COR-L47 (cell line): ENCODE results near the gene POMC.
"Not testable (repeated sequence)": the region's sequence is repeated elsewhere in the genome, so short reads cannot be mapped to it uniquely, and the experiment has no call there.

Experiments
- DNase-seq: peaks from one replicate; lab custom pipeline; 2025; lab: John Stamatoyannopoulos, UW

Gene POMC

DNA sequence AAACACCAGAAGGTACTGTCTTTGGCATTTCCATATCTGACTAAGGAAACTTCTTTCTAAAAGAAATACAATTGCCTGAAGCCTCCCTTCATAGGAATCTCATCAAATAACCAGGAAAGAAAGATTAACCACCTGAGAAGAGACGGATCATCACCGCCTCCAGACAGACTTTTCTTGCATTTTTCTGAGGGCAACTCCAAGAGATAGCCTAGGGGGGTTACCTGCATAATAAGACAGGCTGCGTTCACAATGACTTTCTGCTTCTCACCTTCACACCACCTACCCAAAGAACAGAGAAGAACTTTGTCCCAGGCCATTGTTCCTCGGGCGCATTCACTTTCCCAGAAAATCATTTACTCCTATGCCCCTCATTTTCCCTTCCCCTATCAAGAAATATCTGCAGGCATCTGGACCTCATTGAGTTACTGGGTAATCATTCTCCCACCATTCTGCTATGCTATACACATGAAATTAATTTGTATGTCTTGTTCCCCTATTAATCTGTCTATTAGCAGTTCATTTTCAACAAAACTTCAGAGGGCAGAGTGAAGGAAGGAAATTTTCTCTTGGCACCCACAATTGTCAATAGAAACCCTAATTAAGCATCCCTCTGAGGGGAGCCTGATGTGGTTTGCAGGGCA lies 8.3 kb upstream of the POMC start:
- DNase-seq, result no peak

DNA sequence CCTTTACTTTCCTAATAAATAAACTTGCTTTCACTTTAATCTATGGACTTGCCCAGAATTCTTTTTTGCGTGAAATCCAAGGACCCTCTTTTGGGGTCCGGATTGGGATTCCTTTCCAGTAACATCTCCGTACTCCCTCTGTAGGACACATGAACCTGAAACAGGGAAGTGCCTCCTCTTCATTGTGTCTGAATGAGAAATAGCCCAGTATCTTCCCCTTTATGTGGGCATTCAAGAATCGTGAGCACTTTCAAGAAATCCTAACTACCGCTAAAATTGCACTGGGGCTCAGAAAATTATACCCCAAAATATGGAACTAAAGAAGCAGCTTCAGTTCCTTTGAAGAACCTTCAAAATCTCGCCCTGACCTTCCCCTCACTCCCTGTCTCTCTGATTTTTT lies 7.8 kb upstream of the POMC start:
- DNase-seq, result no peak

DNA sequence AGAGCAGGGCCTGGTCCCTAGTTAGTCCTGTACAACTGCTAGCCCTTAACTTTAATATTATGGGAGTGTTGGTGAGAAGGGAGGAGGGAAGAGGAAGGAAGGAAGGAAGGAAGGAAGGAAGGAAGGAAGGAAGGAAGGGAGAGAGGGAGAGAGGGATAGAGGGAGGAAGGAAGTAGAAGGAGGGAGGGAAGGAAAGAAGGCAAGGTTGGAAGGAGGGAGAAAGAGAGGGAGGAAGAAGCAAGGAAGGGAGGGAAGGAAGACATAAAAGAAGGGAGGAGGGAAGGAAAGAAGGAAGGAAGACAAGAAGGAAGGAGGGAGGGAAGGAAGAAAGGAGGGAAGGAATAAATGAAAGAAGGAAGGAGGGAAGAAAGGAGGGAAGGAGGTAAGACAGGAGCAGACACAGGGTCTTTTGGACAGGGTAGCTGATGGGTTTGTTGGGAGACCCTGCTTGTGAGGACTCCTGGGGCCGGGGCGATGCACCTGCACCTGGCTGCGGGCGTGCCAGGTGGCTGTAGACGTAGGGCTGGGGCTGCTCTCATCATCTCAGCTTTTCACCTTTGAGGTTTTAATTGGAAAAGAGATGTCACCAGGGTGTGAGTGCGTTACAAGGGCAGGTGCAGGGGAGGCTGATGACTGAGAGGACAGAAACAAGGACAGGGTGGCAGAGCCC lies 5.9 kb upstream of the POMC start:
- no peak for DNase-seq

DNA sequence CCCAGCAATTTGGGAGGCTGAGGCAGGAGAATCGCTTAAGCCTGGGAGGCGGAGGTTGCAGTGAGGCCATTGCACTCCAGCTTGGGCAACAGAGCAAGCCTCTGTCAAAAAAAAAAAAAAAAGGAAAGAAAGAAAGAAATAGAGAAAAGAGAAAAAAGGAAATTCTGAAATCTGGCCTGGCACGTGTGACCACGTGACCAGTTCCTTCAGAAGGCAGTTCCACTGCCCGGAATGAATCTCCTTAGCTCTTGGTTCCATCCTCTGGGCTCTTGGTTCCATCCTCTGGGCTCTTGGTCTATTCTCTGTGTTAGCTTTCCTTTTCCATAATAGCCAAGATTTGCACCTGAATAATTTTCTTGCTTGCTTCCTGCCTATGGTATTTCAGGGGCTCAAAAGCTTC lies 5.3 kb upstream of the POMC start:
- no peak for DNase-seq

DNA sequence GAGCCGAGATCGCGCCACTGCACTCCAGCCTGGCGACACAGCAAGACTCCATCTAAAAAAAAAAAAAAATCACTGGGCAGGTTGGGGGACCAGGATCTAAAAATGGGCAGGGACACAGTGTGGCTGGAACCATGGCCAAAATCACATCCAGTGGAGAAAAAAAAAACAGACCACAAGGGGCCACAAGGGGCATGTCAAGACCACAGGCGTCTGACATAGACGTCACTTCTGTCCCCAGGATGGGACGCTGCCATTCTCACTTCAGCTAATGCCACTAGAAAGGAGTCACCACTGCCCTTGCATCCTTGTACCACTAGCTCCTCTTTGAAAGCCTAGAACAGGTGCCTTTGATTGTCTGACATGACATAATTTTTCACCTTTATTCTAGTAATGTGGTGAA lies 2.5 kb upstream of the POMC start:
- no peak for DNase-seq

DNA sequence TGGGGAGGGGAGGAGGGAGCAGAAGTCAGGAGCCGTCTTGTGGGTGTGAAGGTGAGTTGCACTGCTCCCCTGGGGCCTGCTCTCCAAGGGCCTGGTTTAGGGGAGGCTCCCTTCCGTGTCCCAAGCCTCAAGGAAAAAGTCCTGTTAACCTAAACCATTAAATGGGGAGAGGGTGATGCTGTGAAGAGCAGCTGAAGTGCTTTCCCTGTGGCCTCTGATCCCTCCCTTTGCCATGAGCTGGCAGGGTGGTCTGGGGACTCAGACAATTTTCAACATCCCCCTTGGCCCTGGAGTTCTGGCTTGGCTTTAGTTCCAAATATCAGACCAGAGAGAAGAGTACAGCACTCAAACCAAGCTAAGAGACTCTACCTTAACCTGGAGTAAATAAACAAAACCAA lies 692 bp upstream of the POMC start:
- DNase-seq, result no peak

DNA sequence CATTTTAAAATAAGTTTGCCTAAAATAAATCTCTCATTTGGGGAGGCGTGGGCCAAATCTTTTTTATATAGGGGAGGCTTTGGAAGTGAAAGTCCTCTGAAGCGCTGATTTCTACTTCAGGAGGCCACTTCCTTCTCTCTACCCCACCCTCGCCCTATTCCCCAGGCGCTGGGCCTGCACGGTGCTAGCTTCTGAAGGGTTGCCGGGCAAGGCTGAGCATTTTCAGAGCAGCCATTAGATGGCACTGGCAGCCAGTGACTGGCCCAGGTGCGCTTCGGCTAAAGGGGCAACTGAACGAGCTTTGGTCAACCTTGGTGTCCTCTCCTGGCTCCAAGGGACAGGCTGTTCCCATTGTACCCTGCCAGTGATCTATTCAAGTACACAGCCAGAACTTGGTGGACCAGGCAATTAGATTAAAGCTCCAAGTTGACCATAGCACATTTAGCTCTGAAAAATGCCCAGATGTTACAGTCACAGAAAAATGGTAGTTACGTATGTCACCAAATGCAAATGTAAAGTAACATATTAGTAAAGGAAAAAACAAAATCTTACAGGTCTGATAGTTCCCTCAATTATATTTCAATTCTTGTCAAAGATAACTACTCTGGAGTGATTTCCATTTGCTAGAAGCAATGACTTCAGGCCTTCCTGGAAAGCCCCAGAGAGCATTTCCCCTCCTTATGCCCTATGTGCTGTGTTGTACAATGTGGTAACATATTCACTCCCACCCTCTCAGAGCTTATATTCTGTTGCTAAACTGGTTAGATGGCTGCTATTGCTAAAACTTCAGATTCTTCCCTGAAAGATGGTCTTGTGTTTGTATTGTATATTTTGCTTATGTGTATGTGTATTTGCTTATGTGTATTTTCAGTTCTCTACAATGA lies 2.1 kb downstream of the POMC start:
- peak; percentile 47 for DNase-seq

DNA sequence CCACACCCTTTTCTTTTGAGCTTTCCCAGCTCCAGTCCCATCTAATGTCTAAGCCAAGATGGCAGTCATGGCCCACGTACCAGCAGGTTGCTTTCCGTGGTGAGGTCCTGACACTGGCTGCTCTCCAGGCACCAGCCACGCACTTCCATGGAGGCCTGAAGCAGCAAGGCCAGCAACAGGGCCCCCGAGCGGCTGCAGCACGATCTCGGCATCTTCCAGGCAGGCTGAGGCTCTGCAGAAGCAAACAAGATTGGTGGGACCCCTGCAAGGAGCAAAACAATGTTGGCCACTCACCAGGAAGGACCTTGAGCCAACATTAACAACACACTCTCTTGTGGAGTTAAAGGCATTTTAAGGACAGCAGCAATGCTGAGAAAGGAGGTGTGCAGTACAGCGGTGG lies 3.8 kb downstream of the POMC start:
- no peak for DNase-seq

DNA sequence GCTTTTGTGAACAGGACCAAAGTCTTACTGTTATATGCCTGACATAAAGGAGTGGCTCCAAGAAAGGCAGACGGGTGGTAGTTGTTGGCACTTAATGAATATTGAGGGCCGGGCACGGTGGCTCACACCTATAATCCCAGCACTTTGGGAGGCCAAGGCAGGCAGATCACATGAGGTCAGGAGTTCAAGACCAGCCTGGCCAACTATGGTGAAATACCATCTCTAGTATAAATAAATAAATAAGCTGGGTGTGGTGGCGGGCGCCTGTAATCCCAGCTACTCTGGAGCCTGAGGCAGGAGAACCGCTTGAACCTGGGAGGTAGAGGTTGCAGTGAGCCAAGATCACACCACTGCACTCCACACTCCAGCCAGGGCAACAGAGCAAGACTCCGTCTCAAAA lies 6.3 kb downstream of the POMC start:
- not testable (repeated sequence) for DNase-seq

DNA sequence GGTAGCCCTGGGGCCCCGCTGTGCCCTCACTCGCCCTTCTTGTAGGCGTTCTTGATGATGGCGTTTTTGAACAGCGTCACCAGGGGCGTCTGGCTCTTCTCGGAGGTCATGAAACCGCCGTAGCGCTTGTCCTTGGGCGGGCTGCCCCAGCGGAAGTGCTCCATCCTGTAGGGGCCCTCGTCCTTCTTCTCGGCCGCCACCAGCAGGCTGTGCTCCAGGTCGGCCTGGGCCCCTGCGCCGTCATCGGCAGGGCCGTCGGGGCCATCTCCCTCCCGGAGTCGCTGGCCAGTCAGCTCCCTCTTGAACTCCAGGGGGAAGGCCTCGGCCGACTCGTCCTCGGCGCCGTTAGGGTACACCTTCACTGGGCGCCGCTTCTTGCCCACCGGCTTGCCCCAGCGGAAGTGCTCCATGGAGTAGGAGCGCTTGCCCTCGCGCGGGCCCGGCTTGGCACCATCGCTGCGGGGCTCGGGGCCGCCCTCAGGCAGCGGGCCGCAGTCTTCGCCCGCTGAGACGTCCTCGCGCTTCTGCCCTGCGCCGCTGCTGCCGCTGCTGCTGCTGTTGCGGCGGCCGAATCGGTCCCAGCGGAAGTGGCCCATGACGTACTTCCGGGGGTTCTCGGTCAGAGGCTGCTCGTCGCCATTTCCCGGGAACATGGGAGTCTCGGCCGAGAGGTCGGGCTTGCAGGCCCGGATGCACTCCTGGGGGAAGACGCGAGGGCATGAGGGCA lies 7.2 kb downstream of the POMC start:
- no peak for DNase-seq

DNA sequence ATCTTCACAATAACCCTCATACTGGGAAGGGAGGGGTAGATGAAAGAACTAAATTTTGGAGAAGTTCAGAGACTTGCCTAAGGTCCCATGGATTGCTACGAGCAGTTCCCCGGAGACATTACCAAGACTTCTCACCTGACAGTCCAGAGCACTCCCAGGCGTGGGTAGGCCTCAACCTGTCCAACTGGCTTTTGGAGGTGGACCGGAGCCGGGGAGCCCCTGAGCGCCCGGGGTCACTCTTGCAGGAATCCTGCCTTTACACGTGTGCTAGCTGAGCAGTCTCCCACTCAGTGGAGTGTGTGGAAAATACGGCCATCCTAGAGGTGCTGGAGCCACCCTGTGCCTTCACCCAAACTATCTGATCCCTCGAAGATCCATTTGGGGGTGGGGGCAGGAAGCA lies 8.0 kb downstream of the POMC start:
- no peak for DNase-seq

DNA sequence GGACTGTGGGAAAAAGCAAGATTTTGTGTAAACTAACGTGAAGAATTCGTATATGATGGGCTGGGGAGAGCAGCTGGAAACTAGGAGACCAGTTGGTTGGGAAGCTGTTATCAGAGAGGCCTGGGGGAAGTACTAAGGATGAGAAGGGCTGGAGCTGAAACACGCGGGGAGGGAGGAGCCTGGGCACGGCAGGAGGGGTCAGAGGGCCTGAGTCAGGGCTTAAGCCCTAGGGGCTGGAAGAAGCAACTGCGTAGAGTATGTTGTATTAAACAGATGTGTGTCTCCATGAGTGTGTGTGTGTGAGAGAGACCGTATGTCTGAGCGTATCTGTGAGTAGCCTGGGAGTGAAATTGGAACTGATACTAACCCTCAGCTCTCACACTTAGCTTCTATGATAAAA lies 8.4 kb downstream of the POMC start:
- DNase-seq, result no peak

DNA sequence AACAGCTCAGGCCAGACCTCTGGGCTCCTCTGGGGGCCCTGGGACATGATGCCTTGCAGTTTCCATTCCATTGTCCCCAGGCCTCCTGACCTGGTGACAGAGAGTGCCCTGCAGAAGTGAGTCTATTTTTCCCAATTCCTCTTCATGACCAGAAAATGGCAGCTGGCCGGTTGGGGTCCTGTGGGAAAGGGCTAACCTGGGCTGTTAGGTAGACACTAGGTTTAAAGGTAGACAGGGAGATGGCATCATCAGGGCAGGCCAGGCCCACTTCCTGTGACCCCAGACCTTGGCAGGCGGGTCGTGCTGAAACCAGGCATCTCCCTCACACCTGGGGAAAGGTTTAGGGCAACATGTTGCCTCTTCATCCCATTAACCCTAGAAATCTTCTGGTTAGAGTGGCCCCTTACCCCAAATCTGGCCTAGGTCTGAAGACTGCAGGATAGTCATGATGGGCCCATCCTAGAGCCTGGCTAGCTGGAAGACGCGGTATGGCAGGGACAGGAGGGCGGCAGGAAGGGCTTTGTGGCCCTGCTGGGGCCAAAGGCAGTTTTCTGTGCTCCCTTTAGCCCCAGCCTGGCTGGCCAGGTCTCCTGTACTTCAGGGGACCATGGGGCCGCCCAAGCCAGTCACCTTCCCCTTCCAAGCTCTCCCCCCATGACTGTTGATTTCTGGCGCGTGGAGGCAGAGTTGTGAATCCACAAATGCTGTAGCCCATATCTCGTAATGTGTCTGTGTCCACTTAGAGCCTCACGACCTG lies 10.1 kb downstream of the POMC start:
- DNase-seq, result no peak

DNA sequence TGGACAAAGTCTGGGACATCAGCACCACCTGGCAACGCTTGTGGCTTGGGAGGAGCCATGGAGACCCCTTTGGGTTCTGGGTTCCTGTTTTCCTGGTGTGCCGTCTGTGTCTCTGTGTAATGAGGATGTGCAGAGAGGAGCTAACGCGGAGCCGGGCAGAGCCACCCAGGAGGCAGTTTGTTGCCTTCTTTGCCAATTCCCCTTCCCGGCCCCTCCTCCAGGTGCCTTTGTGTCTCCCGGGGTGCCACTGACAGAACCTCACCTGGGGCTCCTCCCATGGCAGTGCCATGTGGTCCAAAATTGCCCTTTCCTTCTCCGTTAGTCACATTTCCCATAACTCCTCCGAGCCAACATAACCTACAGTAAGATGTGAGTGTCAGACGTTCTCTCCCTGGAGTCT lies 13.0 kb downstream of the POMC start:
- no peak for DNase-seq

DNA sequence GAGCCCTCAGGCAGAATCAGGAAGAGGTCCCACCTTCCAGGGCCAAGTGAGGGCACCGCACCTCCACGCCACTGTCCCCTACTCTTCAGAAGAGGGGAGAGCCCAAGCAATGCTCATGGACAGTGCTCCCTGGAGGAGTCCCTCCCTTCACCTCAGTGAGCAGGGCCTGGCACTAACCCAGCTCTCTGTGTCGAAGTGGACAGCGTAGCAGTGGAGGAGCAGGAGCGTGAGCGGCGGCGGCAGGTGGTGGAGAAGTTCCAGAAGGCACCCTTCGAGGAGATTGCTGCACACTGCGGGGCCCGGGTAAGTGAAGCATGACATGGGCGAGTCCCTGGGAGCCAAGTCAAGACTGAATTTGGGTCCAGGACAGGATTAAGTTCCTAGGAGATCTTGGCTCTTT lies 16.7 kb downstream of the POMC start:
- DNase-seq, result no peak

DNA sequence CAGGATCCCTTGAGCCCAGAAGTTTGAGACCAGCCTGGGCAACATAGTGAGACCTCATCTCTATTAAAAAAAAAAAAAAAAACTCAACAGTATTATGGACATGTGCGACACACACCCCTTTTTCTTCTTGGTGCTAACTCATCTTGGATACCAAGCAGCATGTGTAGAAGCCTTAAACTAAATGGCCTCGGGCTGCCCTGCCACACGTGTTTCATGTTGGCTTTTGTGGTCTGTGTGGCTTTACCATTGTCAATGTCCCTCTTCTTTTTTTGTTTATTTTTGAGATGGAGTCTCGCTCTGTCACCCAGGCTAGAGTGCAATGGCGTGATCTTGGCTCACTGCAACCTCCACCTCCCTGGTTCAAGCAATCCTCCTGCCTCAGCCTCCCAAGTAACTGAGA lies 17.4 kb downstream of the POMC start:
- not testable (repeated sequence) for DNase-seq

DNA sequence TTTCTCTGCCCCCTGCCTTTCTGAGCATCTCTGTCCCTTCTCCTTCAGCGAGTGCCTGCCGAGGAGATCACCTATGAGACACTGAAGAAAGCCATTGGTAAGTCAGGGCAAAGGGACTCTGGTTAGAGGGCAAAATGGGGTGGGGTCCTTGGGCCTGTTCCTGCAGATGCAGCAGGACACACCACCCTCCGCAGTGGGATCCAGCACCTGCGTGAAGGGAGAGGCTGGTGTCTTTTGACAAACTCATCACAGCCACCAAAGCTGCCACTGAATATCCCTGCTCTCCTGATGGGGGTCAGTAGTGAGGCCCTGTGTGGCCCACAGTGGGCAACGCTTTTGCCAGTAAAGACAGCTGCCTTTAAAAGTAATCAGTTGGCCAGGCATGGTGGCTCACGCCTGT lies 18.7 kb downstream of the POMC start:
- DNase-seq, result no peak

DNA sequence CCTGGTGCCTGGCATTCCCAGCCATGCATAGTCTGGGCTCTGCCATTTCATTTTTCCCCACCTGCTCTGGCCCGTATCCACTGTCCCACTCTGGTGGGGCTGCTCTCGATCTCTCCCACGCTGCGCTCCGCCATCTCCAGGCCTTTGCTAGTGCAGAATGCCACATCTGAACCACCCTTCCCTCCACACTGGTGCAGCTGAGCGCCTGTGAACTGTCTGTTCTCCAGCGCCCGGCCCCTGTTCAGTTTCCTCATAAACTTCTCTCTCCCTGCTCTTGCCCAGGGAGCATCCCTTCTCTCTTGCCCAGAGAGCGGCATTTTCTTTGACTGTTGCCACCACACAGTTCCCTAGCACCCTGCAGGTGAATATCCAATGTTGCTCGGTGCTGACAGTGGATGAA lies 21.5 kb downstream of the POMC start:
- no peak for DNase-seq

DNA sequence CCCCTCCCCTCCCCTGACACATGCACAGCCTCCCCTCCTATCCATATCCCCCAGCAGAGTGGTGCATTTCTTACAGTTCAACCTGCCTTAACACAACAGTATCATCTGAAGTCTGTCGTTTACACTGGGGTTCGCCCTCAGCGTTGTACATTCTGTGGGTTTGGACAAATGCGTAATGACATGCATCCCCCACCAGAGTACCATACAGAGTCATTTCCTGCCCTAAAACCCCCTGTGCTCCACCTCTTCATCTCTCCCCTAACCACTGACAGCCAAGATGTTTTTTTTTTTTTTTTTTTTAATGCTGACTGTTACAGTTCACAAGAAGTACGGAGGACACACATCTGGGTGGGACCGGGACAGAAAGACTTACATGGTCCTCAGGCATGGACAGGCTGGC lies 22.6 kb downstream of the POMC start:
- no peak for DNase-seq

DNA sequence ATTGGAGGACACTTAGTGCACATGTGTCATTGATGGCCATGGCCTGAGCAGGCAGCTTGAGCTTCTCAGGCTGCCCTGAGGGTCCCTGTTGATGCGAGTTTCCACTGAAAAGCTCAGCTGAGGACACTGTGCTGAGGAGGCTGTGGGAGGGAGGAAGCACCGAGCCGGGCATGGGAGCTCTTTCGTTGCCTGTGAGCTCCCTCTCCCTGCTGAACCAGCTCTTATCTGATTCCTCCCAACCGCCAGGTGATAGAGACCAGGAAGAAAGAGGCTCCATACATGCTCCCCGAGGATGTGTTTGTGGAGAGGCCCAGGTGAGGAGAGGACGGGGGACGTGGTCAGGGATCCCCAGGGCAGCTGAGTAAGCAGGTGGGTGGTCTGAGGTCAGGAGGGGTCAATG lies 27.3 kb downstream of the POMC start:
- no peak for DNase-seq

DNA sequence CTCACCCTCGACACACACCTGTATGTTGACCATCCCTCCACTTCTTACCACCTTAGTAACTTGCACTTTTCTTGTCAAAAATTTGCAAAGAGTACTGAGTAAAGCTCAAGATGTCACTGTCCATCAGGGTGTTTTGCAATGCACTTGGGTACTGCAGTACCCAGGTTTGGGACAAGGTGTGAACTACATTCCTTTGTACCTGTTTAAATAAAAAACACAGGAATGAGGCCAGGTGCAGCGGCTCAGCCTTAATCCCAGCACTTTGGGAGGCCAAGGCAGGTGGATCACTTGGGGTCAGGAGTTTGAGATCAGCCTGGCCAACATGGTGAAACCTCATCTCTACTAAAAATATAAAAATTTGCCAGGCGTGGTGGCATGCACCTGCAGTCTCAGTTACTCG lies 27.8 kb downstream of the POMC start:
- not testable (repeated sequence) for DNase-seq

DNA sequence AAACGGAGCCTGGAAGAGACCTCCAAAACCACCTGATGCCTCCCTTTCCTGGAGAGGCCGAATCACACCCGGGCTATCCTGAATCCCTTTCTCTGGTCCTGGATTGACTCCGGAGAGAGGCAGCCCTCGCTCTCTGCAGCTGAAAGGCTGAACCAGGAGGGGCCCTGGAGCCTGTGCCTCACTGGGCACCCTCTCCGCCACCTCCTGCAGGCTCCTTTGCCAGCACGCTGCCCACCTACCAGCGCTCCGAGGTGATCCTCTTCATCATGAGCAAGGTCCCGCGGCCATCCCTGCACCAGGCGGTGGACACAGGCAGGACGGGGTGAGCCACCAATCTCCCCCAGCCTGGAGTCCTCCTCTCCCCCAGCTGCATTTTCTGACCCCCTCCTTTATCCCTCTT lies 35.7 kb downstream of the POMC start:
- DNase-seq, result no peak
